ENCODE measurements around the gene MAPKAP1.

DNA sequence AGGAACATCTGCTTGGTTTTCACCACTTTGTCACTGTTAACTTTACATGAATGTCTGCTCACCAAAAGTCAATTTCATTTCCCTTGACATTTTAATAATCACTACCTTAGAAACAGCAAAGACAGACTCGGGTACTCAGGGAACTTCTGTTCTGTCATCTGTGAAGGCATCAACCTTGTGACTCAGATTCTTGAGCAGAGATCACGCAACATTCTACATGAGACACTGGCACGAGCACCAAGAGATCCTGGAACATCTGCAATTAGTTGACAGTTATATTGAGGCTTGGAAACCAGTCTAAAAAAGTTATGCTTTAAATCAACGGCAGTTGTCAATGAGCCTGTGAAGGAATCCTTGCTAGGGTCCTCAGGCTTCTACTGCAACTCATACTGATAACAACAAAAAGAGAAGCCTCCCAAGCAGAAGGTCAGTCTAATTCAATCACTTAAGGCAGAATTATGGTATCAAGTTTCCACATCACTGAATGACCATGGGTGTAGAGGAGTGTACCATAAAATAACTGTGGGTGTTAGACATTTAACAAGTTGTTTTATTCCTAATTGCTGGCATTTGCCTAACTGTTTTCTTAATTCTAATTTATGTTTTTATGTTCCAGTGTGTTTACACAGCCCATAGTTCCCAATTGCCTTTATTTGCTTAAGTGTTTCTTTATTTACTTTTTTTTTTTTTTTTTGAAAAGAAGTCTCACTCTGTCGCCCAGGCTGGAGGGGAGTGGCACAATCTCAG lies 36.8 kb upstream of the MAPKAP1 start:
- no peak for TF ChIP-seq EP300 (IDR thresholded peaks at IDR 0.05)
- TF ChIP-seq, protein P1, sequence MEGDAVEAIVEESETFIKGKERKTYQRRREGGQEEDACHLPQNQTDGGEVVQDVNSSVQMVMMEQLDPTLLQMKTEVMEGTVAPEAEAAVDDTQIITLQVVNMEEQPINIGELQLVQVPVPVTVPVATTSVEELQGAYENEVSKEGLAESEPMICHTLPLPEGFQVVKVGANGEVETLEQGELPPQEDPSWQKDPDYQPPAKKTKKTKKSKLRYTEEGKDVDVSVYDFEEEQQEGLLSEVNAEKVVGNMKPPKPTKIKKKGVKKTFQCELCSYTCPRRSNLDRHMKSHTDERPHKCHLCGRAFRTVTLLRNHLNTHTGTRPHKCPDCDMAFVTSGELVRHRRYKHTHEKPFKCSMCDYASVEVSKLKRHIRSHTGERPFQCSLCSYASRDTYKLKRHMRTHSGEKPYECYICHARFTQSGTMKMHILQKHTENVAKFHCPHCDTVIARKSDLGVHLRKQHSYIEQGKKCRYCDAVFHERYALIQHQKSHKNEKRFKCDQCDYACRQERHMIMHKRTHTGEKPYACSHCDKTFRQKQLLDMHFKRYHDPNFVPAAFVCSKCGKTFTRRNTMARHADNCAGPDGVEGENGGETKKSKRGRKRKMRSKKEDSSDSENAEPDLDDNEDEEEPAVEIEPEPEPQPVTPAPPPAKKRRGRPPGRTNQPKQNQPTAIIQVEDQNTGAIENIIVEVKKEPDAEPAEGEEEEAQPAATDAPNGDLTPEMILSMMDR (IDR thresholded peaks at IDR 0.05) = no peak
